ENCODE measurements around the gene TRAPPC3L.

DNA sequence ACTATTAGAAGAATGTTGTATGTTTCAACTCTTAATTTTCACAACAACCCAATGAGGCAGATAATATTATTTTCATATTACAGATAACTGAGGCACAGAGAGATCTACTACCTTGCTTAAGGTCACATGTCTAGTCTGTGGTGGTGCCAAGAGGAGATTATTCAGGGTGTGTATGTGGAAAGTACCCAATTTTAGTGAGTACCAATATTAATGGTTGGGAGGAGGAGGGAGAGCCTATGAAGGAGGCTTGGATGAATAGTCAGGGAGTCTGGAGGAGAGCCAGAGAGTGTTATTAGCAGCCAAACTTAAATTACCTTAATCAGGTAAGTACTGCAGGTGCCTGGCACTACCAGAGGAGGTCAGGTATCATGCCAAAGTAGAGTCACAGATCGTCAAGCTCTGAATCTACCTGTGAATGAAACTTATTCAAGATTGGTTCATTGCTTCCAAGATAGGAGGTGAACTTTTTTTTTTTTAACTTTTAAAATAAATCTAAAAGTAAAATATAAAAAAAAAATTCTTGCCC, 95.2 kb downstream of the TRAPPC3L start:
- TF ChIP-seq, protein P1, sequence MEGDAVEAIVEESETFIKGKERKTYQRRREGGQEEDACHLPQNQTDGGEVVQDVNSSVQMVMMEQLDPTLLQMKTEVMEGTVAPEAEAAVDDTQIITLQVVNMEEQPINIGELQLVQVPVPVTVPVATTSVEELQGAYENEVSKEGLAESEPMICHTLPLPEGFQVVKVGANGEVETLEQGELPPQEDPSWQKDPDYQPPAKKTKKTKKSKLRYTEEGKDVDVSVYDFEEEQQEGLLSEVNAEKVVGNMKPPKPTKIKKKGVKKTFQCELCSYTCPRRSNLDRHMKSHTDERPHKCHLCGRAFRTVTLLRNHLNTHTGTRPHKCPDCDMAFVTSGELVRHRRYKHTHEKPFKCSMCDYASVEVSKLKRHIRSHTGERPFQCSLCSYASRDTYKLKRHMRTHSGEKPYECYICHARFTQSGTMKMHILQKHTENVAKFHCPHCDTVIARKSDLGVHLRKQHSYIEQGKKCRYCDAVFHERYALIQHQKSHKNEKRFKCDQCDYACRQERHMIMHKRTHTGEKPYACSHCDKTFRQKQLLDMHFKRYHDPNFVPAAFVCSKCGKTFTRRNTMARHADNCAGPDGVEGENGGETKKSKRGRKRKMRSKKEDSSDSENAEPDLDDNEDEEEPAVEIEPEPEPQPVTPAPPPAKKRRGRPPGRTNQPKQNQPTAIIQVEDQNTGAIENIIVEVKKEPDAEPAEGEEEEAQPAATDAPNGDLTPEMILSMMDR (IDR thresholded peaks at IDR 0.05) = no peak
- TF ChIP-seq POLR2A (IDR thresholded peaks at IDR 0.05) = no peak
